B cell (primary cell): ENCODE data around the gene ZBED4. TPM values are rescaled to one million over a fixed set of nuclear protein-coding genes. Genes with fewer than 3 reads are reported as not detected.
A peak's percentile ranks its signal among the peaks of the same experiment; 100 is the strongest.

ENCODE experiments used
- ATAC-seq: fragments of 200-7000 bp; cut with Tn5 transposase; one replicate; pipeline ENCODE4 v1.10.0; 2021; ENCODE audit warnings: low read depth, mild to moderate bottlenecking, moderate number of reproducible peaks, moderate library complexity
- CTCF ChIA-PET: fragments of 350-600 bp; sonication (Branson Sonifier 250); formaldehyde crosslinking; loops from one replicate; lab custom pipeline; 2021; ENCODE audit warnings: antibody characterized with exemption, inconsistent platforms; lab: Charles Lee
- POLR2A ChIA-PET: fragments of 350-600 bp; sonication (Branson Sonifier 250); formaldehyde crosslinking; loops from one replicate; lab custom pipeline; 2021; ENCODE audit warnings: antibody characterized with exemption; lab: Charles Lee
- DNase-seq: peaks from one replicate; pipeline ENCODE4 v3.0.0; 2013
- H2AFZ ChIP-seq: 2 replicates; pipeline ENCODE4 v1.6.1; 2012; ENCODE audit warnings: mild to moderate bottlenecking, low read depth, low read length; ENCODE audit not compliant: insufficient read depth, poor library complexity, severe bottlenecking
- H3K27ac ChIP-seq, 2 donors: 1 replicate in 1 of 2; 2 replicates in 1 of 2; pipeline ENCODE4 v1.5.1; 2012 to 2013; ENCODE audit warnings: low read length in 2 of 2, mild to moderate bottlenecking in 2 of 2, moderate library complexity in 1 of 2
- H3K27me3 ChIP-seq, 4 experiments: fragments of 200-600 bp in 1 of 4; sonication (generic) in 1 of 4; replicated peaks in 1 of 4; 1 replicate in 2 of 4; 2 replicates in 2 of 4; pipeline versions ENCODE4 v1.6.1 to v1.7.0; 2013 to 2016; ENCODE audit warnings: low read length in 3 of 4, mild to moderate bottlenecking in 2 of 4, mixed read lengths in 1 of 4, moderate library complexity in 1 of 4; ENCODE audit not compliant: insufficient read depth in 4 of 4, control insufficient read depth in 3 of 4; ENCODE audit errors: control extremely low read depth in 1 of 4
- H3K36me3 ChIP-seq, 2 experiments: replicated peaks in 1 of 2; 1 replicate in 1 of 2; 2 replicates in 1 of 2; pipeline versions ENCODE4 v1.6.1 to v1.7.1; 2013; ENCODE audit warnings: low read length in 1 of 2; ENCODE audit not compliant: insufficient read depth in 2 of 2, control insufficient read depth in 1 of 2; ENCODE audit errors: control extremely low read depth in 1 of 2, extremely low read depth in 1 of 2
- H3K4me1 ChIP-seq, 2 donors: fragments of 200-600 bp in 1 of 2; sonication (generic) in 1 of 2; 1 replicate in 1 of 2; 2 replicates in 1 of 2; pipeline versions ENCODE4 v1.5.1 to v1.6.1; 2013 to 2017; ENCODE audit warnings: low read length in 2 of 2; ENCODE audit not compliant: control insufficient read depth in 2 of 2, insufficient read depth in 2 of 2
- H3K4me2 ChIP-seq: replicated peaks from 2 replicates; pipeline ENCODE3; 2012; ENCODE audit warnings: mild to moderate bottlenecking, low read depth, low read length; ENCODE audit not compliant: poor library complexity, severe bottlenecking
- H3K4me3 ChIP-seq, 5 experiments: fragments of 200-600 bp in 1 of 5; sonication (generic) in 1 of 5; 1 replicate in 3 of 5; 2 replicates in 2 of 5; pipeline versions ENCODE4 v1.5.1 to v1.7.0; 2011 to 2016; ENCODE audit warnings: low read length in 4 of 5, mild to moderate bottlenecking in 4 of 5, low read depth in 2 of 5, control low read depth in 1 of 5, moderate library complexity in 1 of 5; ENCODE audit not compliant: insufficient read depth in 1 of 5; ENCODE audit errors: control extremely low read depth in 1 of 5, extremely low read depth in 1 of 5
- H3K79me2 ChIP-seq: fragments of 200-600 bp; sonication (generic); one replicate; pipeline ENCODE4 v1.6.0; 2016; ENCODE audit warnings: low read length; ENCODE audit not compliant: control insufficient read depth, insufficient read depth
- H3K9ac ChIP-seq: fragments of 200-600 bp; sonication (generic); 2 replicates; pipeline ENCODE4 v1.6.1; 2017; ENCODE audit warnings: mild to moderate bottlenecking, low read length, moderate library complexity
- H3K9me3 ChIP-seq, 3 donors: one replicate each; pipeline versions ENCODE4 v1.6.1 to v1.7.1; 2013; ENCODE audit warnings: low read length in 2 of 3; ENCODE audit not compliant: control insufficient read depth in 2 of 3, insufficient read depth in 1 of 3; ENCODE audit errors: control extremely low read depth in 1 of 3
- H4K20me1 ChIP-seq: 2 replicates; pipeline ENCODE4 v1.6.0; 2012; ENCODE audit warnings: mild to moderate bottlenecking, low read length; ENCODE audit not compliant: insufficient read depth, control insufficient read depth, poor library complexity, severe bottlenecking
- H3K27ac Mint-ChIP-seq: one replicate; pipeline ENCODE4 v1.8.0; 2021; ENCODE audit warnings: mixed read lengths
- H3K27me3 Mint-ChIP-seq: one replicate; pipeline ENCODE4 v1.8.0; 2021; ENCODE audit warnings: mixed read lengths
- H3K4me1 Mint-ChIP-seq: one replicate; pipeline ENCODE4 v1.8.0; 2021; ENCODE audit warnings: mixed read lengths
- H3K4me3 Mint-ChIP-seq: one replicate; pipeline ENCODE4 v1.8.0; 2021; ENCODE audit warnings: mixed read lengths
- H3K9me3 Mint-ChIP-seq: one replicate; pipeline ENCODE4 v1.8.0; 2022; ENCODE audit warnings: mixed read lengths; ENCODE audit not compliant: insufficient read depth
- EZH2 ChIP-seq: IDR thresholded peaks from 2 replicates; pipeline ENCODE4 v1.6.1; 2012; ENCODE audit warnings: borderline replicate concordance, low read depth, mild to moderate bottlenecking, moderate library complexity, low read length; ENCODE audit not compliant: insufficient read depth, poor library complexity, severe bottlenecking
- WGBS: methylation state at CpG from one replicate; pipeline ENCODE4 v1.1.5; 2013; ENCODE audit warnings: missing lambda C conversion rate; ENCODE audit not compliant: insufficient coverage; 5-methylcytosine and 5-hydroxymethylcytosine counted together
- intact Hi-C: fragments of 100-400 bp; cut with micrococcal nuclease; formaldehyde crosslinking; loops from one replicate; pipeline ENCODE4 v1.10.0; 2022
- polyA plus RNA-seq: library from polyadenylated mRNA; depleted of rRNA; stranded (reverse); fragments of >200 nt; gene quantifications from 2 replicates; pipeline ENCODE4 v1.2.3, GENCODE V29; 2012
- total RNA-seq, 2 donors: library from RNA; stranded (reverse); fragments of 120-200 nt in 1 of 2; gene quantifications; 1 replicate in 1 of 2; 2 replicates in 1 of 2; pipeline versions ENCODE4 v1.2.3 to v1.2.4, GENCODE V29; 2013 to 2022
- TF ChIP-seq, protein P1 (sequence below): fragments of 200-600 bp; IDR thresholded peaks from one replicate; pipeline ENCODE4 v1.8.0; 2022; ENCODE audit warnings: antibody characterized with exemption, mild to moderate bottlenecking

The ZBED4 gene
- total and polyA plus RNA-seq, 2 donors (not counting 1 experiment from before 2014, with no cell fraction given) = 5.9 to 14.6 TPM

DNA sequence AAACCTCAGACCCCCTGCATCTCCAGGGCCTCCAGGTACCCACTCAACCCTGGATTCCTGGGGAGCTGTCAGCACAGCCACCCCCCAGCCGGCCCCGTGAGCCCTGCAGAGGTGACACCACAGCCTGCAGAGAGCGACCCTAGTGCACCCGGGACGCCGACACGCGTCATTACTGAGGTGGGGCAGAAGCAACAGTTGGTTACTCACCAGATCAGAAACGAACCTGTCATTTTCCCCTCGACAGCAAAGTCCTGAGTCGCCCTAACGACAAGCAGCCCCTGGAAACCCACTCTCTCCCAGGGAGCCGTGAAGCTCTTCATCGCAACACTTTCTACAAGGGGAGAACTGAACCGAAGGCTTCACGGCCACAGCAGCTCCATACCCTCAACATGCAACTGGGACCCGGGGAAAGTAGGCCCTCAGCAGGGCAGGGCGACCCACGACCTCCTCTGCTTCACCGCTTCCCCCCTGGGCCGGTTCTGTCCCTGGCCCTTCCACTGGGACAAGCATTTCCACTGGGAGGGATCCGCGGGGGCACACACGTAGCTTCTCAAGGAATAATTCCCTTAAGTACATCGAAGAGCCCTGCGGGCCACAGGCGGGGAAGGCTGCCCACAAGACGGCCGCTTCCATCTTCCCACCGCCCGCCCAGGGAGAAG, 27.6 kb upstream of the ZBED4 start:
- CTCF ChIA-PET = no interaction called here

More for the DNA sequence above, 27.6 kb upstream of the ZBED4 start:
- Histone ChIP-seq H3K27ac (peak overlapping the region in 1 of 2 donors; percentile 70), H3K79me2 (peaks cover 59% of the 10 kb centered on the region), H3K27me3 (no peaks in the 10 kb centered on the region), H3K9ac (peak overlapping the region; percentile 70), H2AFZ (no peak overlapping the region), H3K9me3 (peaks cover 0 to 4% (median 0%) of the 10 kb centered on the region in 3 donors), H3K4me1 (peaks cover 43 to 51% of the 10 kb centered on the region in 2 donors), H3K4me3 (peak overlapping the region; percentile 41 to 68 (median 66)), H3K36me3 (peaks cover 0 to 34% of the 10 kb centered on the region in 2 experiments), H3K4me2 (peak overlapping the region; percentile 97), H4K20me1 (peaks cover 59% of the 10 kb centered on the region)
- Mint-ChIP-seq H3K4me3 (peak overlapping the region; percentile 87), H3K27me3 (no peaks in the 10 kb centered on the region), H3K4me1 (peaks cover 48% of the 10 kb centered on the region), H3K27ac (peak overlapping the region; percentile 85), H3K9me3 (no peaks in the 10 kb centered on the region)
- POLR2A ChIA-PET = interaction anchor here (0.8 kb wide), 1 partner anchor 89 kb away, joined by 3 read pairs; no protein-coding TSS in a partner anchor
- no peak for ATAC-seq
- 15% methylated on average over 31 of the region's 31 CpGs for WGBS
- TF ChIP-seq EZH2 = no peak
- TF ChIP-seq, protein P1, sequence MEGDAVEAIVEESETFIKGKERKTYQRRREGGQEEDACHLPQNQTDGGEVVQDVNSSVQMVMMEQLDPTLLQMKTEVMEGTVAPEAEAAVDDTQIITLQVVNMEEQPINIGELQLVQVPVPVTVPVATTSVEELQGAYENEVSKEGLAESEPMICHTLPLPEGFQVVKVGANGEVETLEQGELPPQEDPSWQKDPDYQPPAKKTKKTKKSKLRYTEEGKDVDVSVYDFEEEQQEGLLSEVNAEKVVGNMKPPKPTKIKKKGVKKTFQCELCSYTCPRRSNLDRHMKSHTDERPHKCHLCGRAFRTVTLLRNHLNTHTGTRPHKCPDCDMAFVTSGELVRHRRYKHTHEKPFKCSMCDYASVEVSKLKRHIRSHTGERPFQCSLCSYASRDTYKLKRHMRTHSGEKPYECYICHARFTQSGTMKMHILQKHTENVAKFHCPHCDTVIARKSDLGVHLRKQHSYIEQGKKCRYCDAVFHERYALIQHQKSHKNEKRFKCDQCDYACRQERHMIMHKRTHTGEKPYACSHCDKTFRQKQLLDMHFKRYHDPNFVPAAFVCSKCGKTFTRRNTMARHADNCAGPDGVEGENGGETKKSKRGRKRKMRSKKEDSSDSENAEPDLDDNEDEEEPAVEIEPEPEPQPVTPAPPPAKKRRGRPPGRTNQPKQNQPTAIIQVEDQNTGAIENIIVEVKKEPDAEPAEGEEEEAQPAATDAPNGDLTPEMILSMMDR = no peak
- peak; percentile 44 for DNase-seq
- intact Hi-C loops = loop anchor here (5.0 kb wide), 1 partner anchor 101 kb away; no protein-coding TSS in a partner anchor
